ENCODE measurements around the gene TRIM61.
A peak's percentile ranks its signal among the peaks of the same experiment; 100 is the strongest.
"Not testable (repeated sequence)": the region's sequence is repeated elsewhere in the genome, so short reads cannot be mapped to it uniquely, and the experiment has no call there.

Gene TRIM61

DNA sequence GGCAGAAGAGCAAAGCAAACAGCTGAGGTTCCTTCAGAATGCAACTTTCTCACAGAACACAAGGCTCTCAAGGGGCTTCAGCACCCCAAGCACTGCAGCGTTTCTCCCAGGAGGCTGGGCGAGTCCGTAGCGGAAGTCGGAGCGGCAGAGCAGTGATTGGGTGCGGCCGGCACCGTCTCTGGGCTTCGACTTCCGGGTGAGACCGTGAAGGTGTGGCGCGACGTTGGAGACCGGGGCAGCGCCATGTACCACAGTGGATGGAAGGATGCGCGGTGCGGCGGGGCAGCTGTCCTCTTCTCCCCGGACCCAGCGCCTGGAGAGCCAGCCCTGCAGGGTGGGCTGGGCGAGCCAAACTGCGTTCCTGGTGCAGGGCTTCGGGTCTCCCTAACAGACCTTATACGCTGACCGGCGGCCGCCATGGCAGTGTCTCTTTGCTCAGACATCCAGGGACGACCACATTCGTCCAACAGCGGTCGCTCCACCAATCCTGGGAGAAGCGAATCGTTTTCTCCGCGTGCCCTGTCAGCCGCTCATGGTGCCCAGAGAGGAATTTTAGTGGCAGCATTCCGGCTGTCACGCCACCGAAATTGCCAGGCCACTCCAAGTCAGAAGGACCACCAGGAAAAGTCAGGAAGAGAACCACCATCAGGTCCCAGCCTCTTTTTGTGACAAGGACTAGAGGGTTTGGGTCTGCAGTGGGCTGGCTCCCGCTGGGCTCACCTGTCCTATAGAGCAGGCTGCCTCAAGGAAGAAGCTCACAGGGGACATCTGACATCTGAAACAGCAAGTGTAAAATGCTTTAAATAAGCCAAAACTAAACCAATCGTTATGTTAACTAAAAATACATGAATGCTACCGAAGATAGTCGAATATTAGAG is 20.5 kb downstream of the TRIM61 start:
- DNase-seq (ENCODE audit: low spot score): peak; percentile 38

DNA sequence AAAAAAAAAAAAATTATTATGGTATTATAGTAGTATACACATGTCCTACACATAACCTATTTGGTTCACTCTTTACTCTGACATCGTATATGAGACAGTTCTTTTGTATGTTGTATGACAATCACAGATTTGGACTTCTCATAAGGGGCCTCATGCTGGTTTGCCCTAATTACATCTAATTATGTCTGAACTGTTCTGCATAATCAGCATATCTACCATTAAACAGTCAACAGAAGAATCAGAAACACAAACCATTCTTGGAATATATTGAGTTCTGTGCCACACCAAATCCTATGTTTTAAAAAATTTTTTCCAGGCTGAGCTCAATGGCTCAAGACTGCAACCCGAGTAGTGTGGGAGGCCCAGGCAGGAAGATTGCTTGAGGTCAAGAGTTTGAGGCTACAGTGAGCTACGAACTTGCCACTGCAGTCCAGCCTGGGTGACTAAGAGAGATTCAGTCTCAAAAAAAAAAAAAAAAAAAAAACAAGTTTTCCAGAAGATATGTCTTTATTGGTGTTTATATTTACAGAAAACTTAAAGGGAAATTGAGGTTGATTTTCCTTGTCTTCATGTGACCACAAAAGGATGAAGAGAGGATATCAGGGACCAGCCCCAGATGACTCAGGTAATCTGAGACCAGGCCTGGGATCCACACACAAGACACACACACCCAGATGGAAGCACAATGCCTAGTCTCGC is 22.2 kb downstream of the TRIM61 start:
- DNase-seq (ENCODE audit: low spot score): no peak

DNA sequence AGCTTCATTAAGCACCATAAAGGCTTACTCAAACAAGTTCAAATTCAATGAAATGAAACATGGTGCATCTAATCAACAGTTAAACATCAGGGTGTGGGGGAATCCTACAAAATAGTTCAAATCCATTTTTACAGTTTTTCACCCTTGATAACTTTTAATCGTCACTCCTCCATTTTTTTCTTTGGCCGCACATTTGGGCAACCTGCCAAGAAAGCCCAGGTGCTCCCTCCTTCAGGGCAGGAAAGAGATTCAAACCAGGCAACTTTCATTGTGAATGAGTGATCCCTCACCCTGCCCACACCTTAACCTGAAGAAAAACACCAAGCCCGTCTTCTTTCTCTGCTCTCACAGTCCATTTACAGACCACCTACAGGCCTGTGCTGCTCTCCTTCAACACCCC is 24.9 kb downstream of the TRIM61 start:
- DNase-seq (ENCODE audit: low spot score): no peak

DNA sequence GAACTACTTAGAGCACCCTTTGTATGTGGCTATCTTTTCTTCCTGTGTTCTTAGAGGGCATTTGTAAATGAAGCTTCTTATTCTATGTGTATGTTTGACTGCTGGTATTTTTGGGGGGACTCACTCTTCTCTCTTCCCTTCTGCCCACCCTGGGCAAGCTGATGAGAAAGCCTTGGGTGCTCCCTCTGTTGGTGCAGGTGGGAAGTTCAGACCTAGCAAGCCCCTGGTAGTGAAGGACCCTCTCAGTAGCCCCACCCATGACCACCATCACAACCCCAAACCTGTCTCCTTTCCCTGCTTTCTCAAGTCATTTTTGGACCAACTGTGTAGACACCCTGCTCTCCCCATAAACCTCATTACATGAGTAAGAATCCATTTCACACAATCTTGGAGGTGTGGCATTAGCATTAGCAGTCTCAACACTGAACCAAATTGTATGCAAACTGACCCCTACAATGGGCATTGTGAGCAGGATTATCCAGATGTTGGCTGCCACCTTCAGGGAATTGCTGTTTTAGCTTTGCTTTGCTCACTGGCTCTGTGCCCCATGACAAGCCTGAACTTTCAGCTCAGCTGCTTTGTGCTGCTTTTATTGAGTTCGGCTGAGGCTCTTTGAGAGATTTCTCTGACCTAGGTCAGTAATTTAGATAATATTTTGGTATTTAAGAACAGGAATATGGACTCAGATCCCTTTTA is 27.9 kb downstream of the TRIM61 start:
- DNase-seq (ENCODE audit: low spot score): no peak

DNA sequence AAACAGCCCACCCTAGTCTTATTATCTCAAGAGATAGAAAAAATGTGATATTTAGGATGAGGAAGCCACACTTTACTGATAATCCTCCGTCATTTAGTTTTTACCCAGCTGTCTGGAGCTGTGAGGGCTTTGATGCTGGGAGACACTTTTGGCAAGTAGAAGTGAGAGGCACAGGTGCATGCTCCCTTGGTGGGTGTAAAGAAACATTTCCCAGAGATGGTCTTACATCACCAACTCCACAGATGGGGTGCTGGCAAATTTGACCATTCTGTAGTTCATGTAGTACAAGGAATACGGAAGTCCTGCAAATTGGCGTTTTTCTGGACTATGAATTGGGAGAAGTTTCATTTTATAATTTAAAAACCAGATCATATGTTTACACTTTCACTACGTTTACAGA is 28.5 kb downstream of the TRIM61 start:
- DNase-seq (ENCODE audit: low spot score): no peak

DNA sequence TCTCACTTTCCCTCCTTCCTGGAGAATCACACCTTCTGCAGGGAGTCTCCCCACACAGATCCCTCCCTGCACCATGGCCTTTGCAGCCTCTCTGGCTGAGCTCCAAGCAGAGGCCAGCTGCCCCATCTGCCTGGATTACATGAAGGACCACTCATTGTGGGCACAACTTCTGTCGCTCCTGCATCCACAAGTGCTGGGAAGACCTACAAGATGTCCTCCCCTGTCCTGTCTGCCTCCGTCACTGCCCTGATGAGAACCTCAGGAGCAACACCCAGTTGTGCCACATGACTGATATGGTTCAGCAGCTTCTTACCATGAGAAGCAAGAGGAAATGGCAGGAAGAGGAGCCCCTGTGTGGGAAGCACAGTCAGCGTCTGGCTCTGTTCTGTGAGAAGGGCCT is 29.5 kb downstream of the TRIM61 start:
- DNase-seq (ENCODE audit: low spot score): not testable (repeated sequence)

DNA sequence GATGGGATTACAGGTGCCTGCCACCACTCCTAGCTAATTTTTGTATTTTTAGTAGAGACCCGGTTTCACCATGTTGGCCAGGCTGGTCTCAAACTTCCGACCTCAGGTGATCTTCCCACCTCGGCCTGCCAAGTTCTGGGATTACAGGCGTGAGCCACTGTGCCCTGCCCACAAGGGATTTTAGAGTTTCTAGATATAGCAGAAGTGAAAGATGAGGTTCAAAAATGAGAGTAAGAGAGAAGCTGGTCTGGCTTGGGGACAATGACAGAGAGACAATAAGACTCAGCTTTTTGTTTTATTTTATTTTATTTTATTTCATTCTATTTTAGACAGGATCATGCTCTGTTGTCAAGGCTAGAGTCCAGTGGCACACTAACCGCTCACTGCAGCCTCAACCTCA is 30.6 kb downstream of the TRIM61 start:
- no peak for DNase-seq (ENCODE audit: low spot score)

DNA sequence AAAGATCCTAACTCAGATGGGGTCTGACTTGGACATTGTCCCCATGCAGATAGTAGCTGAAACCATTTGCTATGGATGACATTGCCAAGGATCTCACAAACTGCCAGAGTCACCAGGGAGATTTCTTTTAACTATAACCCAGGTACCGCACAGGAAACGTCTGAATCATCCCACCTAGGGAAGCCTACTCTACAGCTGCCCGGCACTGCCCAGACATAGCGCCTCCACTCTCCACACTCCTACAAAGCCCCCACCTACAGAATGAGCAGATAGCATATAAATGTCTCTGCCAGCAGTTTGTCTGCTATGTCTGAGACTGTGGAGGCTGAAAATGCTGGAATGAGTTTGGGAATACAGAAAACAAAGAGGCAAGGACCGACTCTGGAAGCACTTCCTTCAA is 32.3 kb downstream of the TRIM61 start:
- no peak for DNase-seq (ENCODE audit: low spot score)

DNA sequence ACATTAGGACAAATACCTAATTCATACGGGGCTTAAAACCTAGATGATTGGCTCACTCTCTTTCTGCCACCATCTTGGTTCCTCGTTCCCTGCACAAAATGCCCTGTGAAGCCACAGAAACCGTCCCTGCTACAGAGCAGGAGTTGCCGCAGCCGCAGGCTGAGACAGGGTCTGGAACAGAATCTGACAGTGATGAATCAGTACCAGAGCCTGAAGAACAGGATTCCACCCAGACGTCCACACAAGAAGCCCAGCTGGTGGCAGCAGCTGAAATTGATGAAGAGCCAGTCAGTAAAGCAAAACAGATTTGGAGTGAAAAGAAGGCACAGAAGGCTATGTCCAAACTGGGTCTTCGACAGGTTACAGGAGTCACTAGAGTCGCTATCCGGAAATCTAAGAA is 34.3 kb downstream of the TRIM61 start:
- no peak for DNase-seq (ENCODE audit: low spot score)

DNA sequence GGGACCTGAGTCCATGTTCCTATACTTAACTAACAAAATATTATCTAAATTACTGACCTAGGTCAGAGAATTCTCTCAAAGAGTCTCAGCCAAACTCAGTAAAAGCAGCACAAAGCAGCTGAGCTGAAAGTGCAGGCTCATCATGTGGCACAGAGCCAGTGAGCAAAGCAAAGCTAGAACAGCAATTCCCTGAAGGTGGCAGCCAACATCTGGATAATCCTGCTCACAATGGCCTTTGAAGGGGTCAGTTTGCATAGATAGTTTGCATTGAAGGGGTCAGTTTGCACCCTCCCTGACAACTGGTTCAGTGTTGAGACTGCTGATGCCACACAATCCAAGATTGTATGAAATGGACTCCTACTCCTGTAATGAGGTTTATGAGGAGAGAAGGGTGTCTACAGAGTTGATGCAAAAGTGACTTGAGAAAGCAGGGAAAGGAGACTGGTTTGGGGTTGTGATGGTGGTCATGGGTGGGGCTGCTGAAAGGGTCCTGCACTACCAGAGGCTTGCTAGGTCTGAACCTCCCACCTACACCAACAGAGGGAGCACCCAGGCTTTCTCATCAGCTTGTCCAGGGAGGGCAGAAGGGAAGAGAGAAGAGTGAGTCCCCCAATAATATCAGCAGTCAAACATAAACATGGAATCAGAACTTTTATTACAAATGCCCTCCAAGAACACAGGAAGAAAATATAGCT is 39.7 kb downstream of the TRIM61 start:
- no peak for DNase-seq (ENCODE audit: low spot score)

DNA sequence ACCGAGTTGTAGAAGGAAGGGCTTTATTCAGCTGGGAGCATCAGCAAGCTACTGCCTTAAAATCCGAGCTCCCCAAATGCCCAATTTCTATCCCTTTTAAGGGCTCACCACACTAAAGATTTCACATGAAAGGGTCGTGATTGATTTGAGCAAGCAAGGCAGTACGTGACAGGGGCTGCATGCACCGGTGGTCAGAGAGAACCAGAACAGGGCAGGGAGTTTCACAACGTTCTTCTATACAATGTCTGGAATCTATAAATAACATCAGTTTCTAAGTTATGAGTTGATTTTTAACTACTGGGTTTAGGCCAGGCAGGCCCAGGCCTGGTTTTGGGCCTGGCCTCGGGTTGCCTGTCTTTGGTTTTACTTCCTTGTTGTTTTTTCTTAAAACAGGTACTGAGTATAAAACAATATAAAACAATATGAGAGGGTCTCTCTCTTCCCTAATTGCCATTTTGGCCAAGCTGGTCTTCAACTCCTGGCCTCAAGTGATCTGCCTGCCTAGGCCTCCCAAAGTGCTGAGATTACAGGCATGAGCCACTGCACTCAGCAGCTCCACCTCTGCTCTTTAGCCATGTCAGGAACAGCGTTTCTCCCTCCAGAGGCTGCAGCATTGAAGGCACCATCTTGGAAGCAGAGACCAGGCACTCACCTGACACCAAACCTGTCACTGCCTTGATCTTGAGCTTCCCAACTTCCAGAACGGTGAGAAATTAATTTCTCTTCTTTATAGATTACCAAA is 41.4 kb downstream of the TRIM61 start:
- DNase-seq (ENCODE audit: low spot score): not testable (repeated sequence)

DNA sequence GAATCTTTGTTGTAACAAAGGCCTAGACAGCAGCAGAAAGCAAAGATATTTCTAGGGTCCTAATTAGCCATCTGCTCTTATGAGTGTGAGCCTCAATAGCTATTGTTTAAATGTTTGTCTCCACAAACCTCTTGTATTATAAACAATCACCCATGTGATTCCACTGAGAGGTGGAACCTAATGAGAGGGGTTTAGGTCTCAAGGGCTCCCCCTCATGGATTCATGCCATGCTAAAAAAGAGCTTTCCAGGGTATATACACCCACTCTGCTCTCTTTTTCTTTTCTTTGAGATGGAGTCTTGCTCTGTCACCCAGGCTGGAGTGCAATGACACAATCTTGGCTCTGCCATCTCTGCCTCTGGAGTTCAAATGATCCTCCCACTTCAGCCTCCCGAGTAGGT is 42.1 kb downstream of the TRIM61 start:
- DNase-seq (ENCODE audit: low spot score): no peak

DNA sequence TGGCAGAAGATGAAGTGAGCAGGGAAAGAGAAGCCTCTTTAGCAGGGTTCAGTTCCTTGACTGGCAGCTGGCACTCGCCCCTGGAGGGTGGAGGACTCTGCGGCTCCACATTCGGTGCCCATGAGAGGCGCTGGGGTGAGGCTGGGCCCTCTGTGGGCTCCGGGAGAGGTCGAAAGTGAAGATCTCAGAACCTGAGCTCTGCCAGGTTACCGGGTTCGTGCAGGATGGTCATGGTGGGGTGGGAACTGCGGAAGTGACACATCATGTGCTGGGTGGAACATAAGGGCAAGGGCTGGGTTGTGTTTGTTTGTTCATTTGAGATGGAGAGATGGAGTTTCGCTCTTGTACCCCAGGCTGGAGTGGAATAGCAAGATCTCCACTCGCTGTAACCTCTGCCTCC is 44.2 kb downstream of the TRIM61 start:
- no peak for DNase-seq (ENCODE audit: low spot score)

DNA sequence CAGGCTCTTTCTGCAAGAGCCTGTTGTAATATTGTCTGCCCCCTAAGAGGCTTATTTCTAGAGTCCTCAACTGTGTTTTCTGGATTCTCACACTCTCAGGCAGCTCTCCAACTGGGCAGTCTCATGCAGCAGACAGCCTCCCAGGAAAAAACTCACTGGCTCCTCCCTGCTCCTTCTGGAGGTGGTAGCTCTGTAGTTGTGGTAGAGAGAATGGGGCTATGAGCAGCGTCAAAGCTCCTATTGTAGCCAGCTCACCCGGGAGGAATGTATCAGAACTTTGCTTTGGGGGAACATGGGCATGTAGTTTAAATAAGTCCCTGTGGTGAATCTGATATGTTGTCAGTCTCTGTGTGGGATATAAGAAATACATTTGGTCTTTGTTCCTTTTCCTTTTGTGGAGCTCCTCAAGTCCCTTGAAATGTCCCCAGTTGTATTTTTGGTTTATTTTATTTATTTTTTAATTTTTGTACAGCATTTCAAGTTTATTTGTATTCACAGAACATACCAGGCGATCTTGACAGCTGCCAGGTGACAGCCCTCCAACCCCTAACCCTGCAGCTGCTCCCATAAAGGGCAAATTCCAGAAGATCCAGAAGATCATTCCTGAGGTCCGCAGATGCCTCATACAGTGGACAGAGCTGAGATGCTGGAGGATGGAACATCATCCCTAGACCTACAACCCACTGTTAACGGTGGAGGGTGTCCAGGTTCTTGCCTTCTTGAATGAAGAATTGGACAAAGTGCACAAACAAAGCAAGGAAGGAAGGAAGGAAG is 45.7 kb downstream of the TRIM61 start:
- DNase-seq (ENCODE audit: low spot score): no peak

DNA sequence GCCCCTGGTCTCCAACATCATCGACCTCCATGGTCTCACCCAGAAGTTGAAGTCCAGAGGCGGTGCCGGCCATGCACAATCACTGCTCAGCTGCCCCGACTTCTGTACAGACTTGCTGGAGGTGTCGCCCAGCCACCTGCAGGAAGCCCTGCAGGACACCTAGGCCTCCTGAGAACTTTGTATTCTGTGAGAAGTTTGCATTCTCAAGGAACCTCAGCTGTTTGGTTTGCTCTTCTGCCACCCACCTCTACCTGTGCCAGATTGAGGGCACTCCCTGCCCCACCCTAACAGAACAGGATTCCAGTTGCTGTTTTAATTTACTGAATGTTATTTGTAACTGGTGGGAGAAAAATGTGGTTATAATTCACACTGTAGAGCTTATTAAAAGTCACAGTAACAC is 46.8 kb downstream of the TRIM61 start:
- no peak for DNase-seq (ENCODE audit: low spot score)

DNA sequence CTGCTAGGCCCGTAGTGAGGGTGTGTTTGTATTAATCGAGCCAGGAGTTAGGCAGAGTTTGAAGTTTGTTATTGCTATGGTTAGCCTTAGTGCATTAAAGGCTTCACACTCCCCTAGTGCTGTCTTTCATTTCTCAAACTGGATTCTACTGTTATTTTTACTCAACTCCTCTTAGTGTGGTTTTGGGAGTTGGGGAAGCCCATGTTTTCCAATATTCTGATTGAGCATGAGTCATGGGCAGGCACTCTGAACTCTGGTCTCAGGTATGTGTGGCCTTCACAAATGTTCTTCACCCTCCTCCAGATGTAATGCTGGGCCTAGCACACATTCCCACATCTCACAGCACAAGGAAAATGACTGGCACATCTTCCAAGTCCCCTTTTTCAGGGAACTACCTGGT is 50.4 kb downstream of the TRIM61 start:
- not testable (repeated sequence) for DNase-seq (ENCODE audit: low spot score)

DNA sequence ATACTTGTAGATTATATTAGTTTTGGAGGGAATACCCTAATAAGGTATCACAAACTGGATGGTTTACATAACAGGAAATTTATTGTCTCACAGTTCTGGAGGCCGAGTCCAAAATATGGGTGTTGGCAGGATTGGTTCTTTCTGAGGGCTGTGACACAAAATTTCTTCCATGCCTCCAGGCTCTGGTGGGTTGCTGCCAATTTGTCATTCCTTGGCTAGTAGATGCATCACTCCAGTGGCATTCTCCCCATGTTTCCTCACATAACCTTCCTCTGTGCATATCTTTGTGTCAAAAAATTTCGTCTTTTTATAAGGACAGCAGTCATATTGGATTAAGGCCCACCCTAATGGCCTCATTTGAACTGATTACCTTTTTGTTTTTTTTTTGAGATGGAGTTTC is 51.2 kb downstream of the TRIM61 start:
- DNase-seq (ENCODE audit: low spot score): no peak

DNA sequence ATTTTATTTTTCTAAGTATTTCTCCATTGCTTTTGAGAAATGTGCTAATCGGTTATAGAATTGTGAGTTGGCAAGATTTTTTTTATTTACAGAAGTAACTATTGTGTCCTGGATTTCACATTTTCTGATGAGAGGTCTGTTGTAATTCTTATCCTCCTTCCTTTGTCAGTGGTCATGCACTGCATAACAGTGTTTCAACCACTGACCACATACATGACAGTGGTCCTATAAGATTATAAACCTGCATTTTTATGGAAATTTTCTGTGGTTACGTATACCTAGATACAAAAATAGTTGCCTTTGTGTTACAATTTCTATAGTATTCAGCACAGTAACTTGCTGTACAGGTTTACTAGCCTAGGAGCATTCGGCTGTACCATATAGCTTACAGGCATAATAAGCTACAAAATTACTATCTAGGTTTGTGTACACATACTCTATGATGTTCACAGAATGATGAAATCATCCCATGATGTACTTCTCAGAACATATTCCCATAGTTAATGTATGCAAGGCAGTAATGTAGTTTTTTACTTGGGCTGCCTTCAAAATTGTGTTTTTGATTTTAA is 52.7 kb downstream of the TRIM61 start:
- no peak for DNase-seq (ENCODE audit: low spot score)

DNA sequence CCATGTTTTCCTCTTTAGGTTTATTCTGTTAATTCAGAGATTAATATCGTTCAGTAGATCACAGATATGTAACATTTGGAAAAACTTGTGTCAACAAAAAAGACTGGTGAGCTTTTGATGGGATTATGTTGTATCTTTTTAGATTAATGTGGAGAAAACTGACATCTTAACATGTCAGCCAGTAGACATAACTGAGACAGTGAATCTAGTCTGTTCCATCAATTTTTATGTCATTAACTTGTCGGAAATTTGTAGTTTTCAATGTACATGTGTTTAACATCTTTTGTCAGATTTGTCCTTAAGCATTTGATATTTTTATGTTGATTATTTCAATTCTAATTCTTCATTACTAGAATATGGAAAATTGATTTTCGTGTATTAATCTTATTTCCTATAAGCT is 58.5 kb downstream of the TRIM61 start:
- no peak for DNase-seq (ENCODE audit: low spot score)
